Liver (tissue), 9 donors: ENCODE results near the gene POMGNT1. TPM values are rescaled to one million over a fixed set of nuclear protein-coding genes. Genes with fewer than 3 reads are reported as not detected.

Experiments
- DNase-seq: peaks from one replicate; pipeline ENCODE4 v3.0.0-alpha.2; 2017; ENCODE audit warnings: low spot score
- H3K27ac ChIP-seq, 2 donors: one replicate each; pipeline ENCODE4 v1.7.0; 2013; ENCODE audit warnings: inconsistent platforms in 2 of 2, low read length in 2 of 2, control low read depth in 1 of 2, low read depth in 1 of 2, mild to moderate bottlenecking in 1 of 2
- H3K27me3 ChIP-seq, 4 donors: one replicate each; pipeline versions ENCODE4 v1.6.1 to v1.7.0; 2013; ENCODE audit warnings: low read length in 3 of 4, inconsistent platforms in 1 of 4, mild to moderate bottlenecking in 1 of 4, moderate library complexity in 1 of 4; ENCODE audit not compliant: control insufficient read depth in 4 of 4, insufficient read depth in 4 of 4
- H3K36me3 ChIP-seq, 4 donors: one replicate each; pipeline versions ENCODE4 v1.6.1 to v1.7.0; 2013; ENCODE audit warnings: low read length in 3 of 4, mild to moderate bottlenecking in 3 of 4, low read depth in 1 of 4, moderate library complexity in 1 of 4; ENCODE audit not compliant: control insufficient read depth in 4 of 4, insufficient read depth in 3 of 4
- H3K4me1 ChIP-seq, 4 donors: one replicate each; pipeline versions ENCODE4 v1.6.1 to v1.7.0; 2013; ENCODE audit warnings: low read length in 3 of 4, mild to moderate bottlenecking in 3 of 4, moderate library complexity in 1 of 4; ENCODE audit not compliant: control insufficient read depth in 4 of 4, insufficient read depth in 4 of 4
- H3K4me3 ChIP-seq, 3 donors: one replicate each; pipeline versions ENCODE4 v1.6.1 to v1.7.0; 2013; ENCODE audit warnings: low read length in 3 of 3, control low read depth in 1 of 3, low read depth in 1 of 3, mild to moderate bottlenecking in 1 of 3
- H3K9ac ChIP-seq, 2 donors: one replicate each; pipeline ENCODE4 v1.7.0; 2013; ENCODE audit warnings: low read length in 2 of 2, mild to moderate bottlenecking in 2 of 2, moderate library complexity in 2 of 2, control low read depth in 1 of 2, low read depth in 1 of 2
- H3K9me3 ChIP-seq, 4 donors: one replicate each; pipeline versions ENCODE4 v1.6.1 to v1.7.0; 2013; ENCODE audit warnings: low read length in 3 of 4; ENCODE audit not compliant: control insufficient read depth in 4 of 4
- ATF3 ChIP-seq: IDR thresholded peaks from 2 replicates; pipeline ENCODE4 v1.6.1; 2016; ENCODE audit warnings: antibody characterized with exemption
- FOXA1 ChIP-seq: IDR thresholded peaks from 2 replicates; pipeline ENCODE4 v1.6.1; 2016; ENCODE audit warnings: antibody characterized with exemption
- HNF4A ChIP-seq, 2 donors: conservative IDR thresholded peaks; 2 replicates each; pipeline ENCODE4 v1.6.1; 2016; ENCODE audit warnings: antibody characterized with exemption in 2 of 2, mild to moderate bottlenecking in 2 of 2
- RAD21 ChIP-seq, 2 donors: IDR thresholded peaks; 2 replicates each; pipeline ENCODE4 v1.6.1; 2016; ENCODE audit warnings: antibody characterized with exemption in 2 of 2, mild to moderate bottlenecking in 2 of 2
- REST ChIP-seq: IDR thresholded peaks from 2 replicates; pipeline ENCODE4 v1.6.1; 2016; ENCODE audit warnings: antibody characterized with exemption, mild to moderate bottlenecking
- RXRA ChIP-seq, 2 donors: IDR thresholded peaks; 2 replicates each; pipeline ENCODE4 v1.6.1; 2017 to 2018; ENCODE audit warnings: antibody characterized with exemption in 2 of 2, mild to moderate bottlenecking in 1 of 2
- TAF1 ChIP-seq: conservative IDR thresholded peaks from 2 replicates; pipeline ENCODE4 v1.6.1; 2016; ENCODE audit warnings: antibody characterized with exemption, mild to moderate bottlenecking
- YY1 ChIP-seq: IDR thresholded peaks from 2 replicates; pipeline ENCODE4 v1.6.1; 2016; ENCODE audit warnings: antibody characterized with exemption, mild to moderate bottlenecking
- WGBS: extraction: QIAGEN DNeasy Blood & Tissue Kit; methylation state at CpG from one replicate; pipeline ENCODE4 v1.1.7; 2013; 5-methylcytosine and 5-hydroxymethylcytosine counted together
- polyA plus RNA-seq, 2 donors: library from polyadenylated mRNA; stranded (reverse) in 1 of 2; unstranded in 1 of 2; fragments of 200-250 nt in 1 of 2; fragments of >200 nt in 1 of 2; fragmentation: Nextera tagmentation in 1 of 2; extraction: Ambion mirVana in 1 of 2; gene quantifications; one replicate each; pipeline versions ENCODE4 v1.2.1 to v1.2.3, GENCODE V29; 2013 to 2015
- total RNA-seq, 2 donors: library from RNA; depleted of rRNA; stranded (reverse); fragments of >200 nt; gene quantifications; one replicate each; pipeline ENCODE4 v1.2.3, GENCODE V29; 2014
- TF ChIP-seq, protein P1 (sequence below): IDR thresholded peaks from 2 replicates; pipeline ENCODE4 v1.6.1; 2016; ENCODE audit warnings: antibody characterized with exemption
- TF ChIP-seq, protein P2 (sequence below): IDR thresholded peaks from 2 replicates; pipeline ENCODE4 v1.6.1; 2016; ENCODE audit warnings: antibody characterized with exemption
- donor health status: healthy.
- donor health status: healthy.
- donor health status: healthy.
- donor health status: healthy.
- donor health status: healthy.

The POMGNT1 gene
- total and polyA plus RNA-seq, 4 donors: 10.3 to 32.0 (median 31.0) TPM

DNA sequence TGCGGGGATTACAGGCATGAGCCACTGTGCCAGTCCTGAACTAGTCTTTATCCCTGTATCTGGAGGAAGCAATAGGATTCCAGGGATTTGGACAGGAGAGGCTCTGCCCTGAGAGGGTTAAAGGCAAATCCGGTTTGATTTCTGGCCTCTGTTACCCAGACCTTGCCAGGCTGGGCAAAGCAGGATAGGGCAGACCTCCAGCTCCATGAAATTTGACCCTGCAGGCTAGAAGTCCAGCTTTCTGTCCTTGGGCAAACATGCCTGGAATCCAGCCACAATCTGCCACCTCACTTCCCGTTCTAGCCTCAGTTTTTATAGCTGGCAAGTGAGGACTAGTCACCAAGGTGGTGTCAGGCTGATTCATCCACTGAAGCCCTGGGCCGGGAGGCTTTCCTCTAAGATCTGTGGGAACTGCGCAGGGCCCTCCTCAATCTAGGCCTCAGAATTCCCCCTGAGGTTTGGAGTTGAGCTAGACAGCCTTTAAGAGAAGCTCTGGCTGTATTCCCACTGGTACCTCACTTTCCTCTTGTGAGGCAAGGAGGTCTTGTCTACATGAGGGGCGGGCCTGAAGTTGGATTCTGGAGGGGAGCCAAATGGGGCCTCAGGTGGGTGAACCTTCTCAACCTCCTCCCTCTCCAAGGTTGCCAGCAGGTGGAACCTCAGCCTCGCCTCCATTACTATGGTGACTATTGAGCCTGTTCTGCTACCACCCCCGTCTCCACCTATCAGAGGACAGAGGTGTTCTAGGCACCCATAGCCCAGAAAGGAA lies 15.0 kb downstream of the POMGNT1 start (continued):
- TF ChIP-seq, protein P1, sequence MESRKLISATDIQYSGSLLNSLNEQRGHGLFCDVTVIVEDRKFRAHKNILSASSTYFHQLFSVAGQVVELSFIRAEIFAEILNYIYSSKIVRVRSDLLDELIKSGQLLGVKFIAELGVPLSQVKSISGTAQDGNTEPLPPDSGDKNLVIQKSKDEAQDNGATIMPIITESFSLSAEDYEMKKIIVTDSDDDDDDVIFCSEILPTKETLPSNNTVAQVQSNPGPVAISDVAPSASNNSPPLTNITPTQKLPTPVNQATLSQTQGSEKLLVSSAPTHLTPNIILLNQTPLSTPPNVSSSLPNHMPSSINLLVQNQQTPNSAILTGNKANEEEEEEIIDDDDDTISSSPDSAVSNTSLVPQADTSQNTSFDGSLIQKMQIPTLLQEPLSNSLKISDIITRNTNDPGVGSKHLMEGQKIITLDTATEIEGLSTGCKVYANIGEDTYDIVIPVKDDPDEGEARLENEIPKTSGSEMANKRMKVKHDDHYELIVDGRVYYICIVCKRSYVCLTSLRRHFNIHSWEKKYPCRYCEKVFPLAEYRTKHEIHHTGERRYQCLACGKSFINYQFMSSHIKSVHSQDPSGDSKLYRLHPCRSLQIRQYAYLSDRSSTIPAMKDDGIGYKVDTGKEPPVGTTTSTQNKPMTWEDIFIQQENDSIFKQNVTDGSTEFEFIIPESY: peak; percentile 88
- TF ChIP-seq FOXA1 (peak; percentile 80), ATF3 (peak; percentile 75), TAF1 (no peak)

GRCh38 chr1:46181343-46182260 lies 16.6 kb downstream of the POMGNT1 start:
- Histone ChIP-seq H3K4me3 (no peak overlapping the region), H3K9ac (no peak overlapping the region), H3K9me3 (no peaks in the 10 kb centered on the region), H3K27me3 (no peaks in the 10 kb centered on the region), H3K4me1 (peaks cover 4 to 33% (median 18%) of the 10 kb centered on the region in 4 donors), H3K27ac (no peak overlapping the region), H3K36me3 (no peaks in the 10 kb centered on the region)
- DNase-seq: no peak
- 57% methylated on average over 10 of the region's 10 CpGs for WGBS
- TF ChIP-seq REST: no peak
- no peak for TF ChIP-seq ATF3

- peaks cover 2 to 28% (median 18%) of the 10 kb centered on the region in 4 donors for H3K4me1 ChIP-seq
- no peaks in the 10 kb centered on the region for H3K27me3 ChIP-seq
- 58% methylated on average over 12 of the region's 12 CpGs for WGBS
- H3K4me3 ChIP-seq: no peak overlapping the region
- no peak overlapping the region for H3K9ac ChIP-seq
- H3K36me3 ChIP-seq: no peaks in the 10 kb centered on the region
- TF ChIP-seq, protein P1: no peak
- TF ChIP-seq YY1 (no peak), REST (no peak), RXRA (IDR thresholded peaks at IDR 0.05) (no peak), HNF4A (conservative IDR thresholded peaks at IDR 0.05) (no peak), ATF3 (no peak), RAD21 (IDR thresholded peaks at IDR 0.05) (peak; percentile 9 to 50)
- TF ChIP-seq, protein P2, sequence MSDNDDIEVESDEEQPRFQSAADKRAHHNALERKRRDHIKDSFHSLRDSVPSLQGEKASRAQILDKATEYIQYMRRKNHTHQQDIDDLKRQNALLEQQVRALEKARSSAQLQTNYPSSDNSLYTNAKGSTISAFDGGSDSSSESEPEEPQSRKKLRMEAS: no peak
- no peak overlapping the region for H3K27ac ChIP-seq
- H3K9me3 ChIP-seq: no peaks in the 10 kb centered on the region
- no peak for DNase-seq
Measured at GRCh38 chr1:46180082-46180616, 18.1 kb downstream of the POMGNT1 start.
